Ascending aorta (tissue), 2 donors: Measurements from ENCODE around the gene SV2C. TPM values are rescaled to one million over a fixed set of nuclear protein-coding genes. Genes with fewer than 3 reads are reported as not detected.

Experiments
- DNase-seq, 2 donors: peaks; one replicate each; pipeline ENCODE4 v3.0.0-alpha.2; 2019; ENCODE audit warnings: low spot score in 2 of 2
- H3K27ac ChIP-seq, 2 donors: fragments of 200-600 bp; sonication (generic); one replicate each; pipeline ENCODE4 v1.5.1; 2016 to 2017; ENCODE audit warnings: mild to moderate bottlenecking in 1 of 2
- H3K27me3 ChIP-seq: fragments of 200-600 bp; sonication (generic); one replicate; pipeline ENCODE4 v1.5.1; 2017
- H3K36me3 ChIP-seq, 2 donors: fragments of 200-600 bp; sonication (generic); one replicate each; pipeline ENCODE4 v1.5.1; 2016
- H3K4me1 ChIP-seq, 2 donors: fragments of 200-600 bp; sonication (generic); one replicate each; pipeline ENCODE4 v1.5.1; 2016 to 2017; ENCODE audit warnings: mild to moderate bottlenecking in 1 of 2
- H3K4me3 ChIP-seq, 2 donors: fragments of 200-600 bp; sonication (generic); one replicate each; pipeline ENCODE4 v1.5.1; 2016 to 2017; ENCODE audit warnings: mild to moderate bottlenecking in 1 of 2
- H3K9me3 ChIP-seq, 2 donors: fragments of 200-600 bp; sonication (generic); one replicate each; pipeline ENCODE4 v1.5.1; 2016
- CTCF ChIP-seq, 3 experiments: fragments of 200-600 bp in 2 of 3; fragments of 450-650 bp in 1 of 3; sonication (generic) in 2 of 3; IDR thresholded peaks; one replicate each; pipeline ENCODE4 v1.5.1; 2016 to 2019; ENCODE audit warnings: antibody characterized with exemption in 3 of 3, mild to moderate bottlenecking in 1 of 3, moderate library complexity in 1 of 3
- intact Hi-C: fragments of 100-400 bp; cut with DNase I; formaldehyde crosslinking; loops from one replicate; pipeline ENCODE4 v1.15.1; 2023
- total RNA-seq: library from RNA; depleted of rRNA; stranded (reverse); fragments of >200 nt; gene quantifications from one replicate; pipeline ENCODE4 v1.1.0, GENCODE V29; 2016

The SV2C gene
- total RNA-seq, 1 donor from 2014 or later = not detected

- Histone ChIP-seq H3K4me3 (no peak overlapping the region), H3K27ac (no peak overlapping the region), H3K36me3 (no peaks in the 10 kb centered on the region), H3K9me3 (no peaks in the 10 kb centered on the region), H3K4me1 (no peaks in the 10 kb centered on the region), H3K27me3 (no peaks in the 10 kb centered on the region)
- DNase-seq = no peak
- no peak for TF ChIP-seq CTCF (IDR thresholded peaks at IDR 0.05)
- intact Hi-C loops = no loop called here
These were observed 113.8 kb downstream of the SV2C start for GRCh38 chr5:76196886-76197489.

- H3K4me3 ChIP-seq = no peak overlapping the region
- intact Hi-C loops = no loop called here
These were observed 114.5 kb downstream of the SV2C start for GRCh38 chr5:76197726-76198125.

GRCh38 chr5:76199336-76200318 is 116.4 kb downstream of the SV2C start:
- Histone ChIP-seq H3K36me3 (no peaks in the 10 kb centered on the region), H3K9me3 (no peaks in the 10 kb centered on the region), H3K27me3 (no peaks in the 10 kb centered on the region), H3K27ac (no peak overlapping the region), H3K4me3 (no peak overlapping the region), H3K4me1 (no peaks in the 10 kb centered on the region)
- no peak for TF ChIP-seq CTCF (IDR thresholded peaks at IDR 0.05)
- DNase-seq = no peak
- intact Hi-C loops = no loop called here

More at GRCh38 chr5:76197726-76198125, 114.5 kb downstream of the SV2C start:
- no peak overlapping the region for H3K27ac ChIP-seq
- no peaks in the 10 kb centered on the region for H3K9me3 ChIP-seq
- no peaks in the 10 kb centered on the region for H3K36me3 ChIP-seq
- TF ChIP-seq CTCF (IDR thresholded peaks at IDR 0.05) = no peak
- no peaks in the 10 kb centered on the region for H3K27me3 ChIP-seq
- DNase-seq = no peak
- no peaks in the 10 kb centered on the region for H3K4me1 ChIP-seq

GRCh38 chr5:76202182-76202581 is 119.0 kb downstream of the SV2C start:
- H3K4me3 ChIP-seq = no peak overlapping the region
- intact Hi-C loops = no loop called here
- TF ChIP-seq CTCF (IDR thresholded peaks at IDR 0.05) = no peak
- DNase-seq = no peak
- no peaks in the 10 kb centered on the region for H3K4me1 ChIP-seq
- no peaks in the 10 kb centered on the region for H3K9me3 ChIP-seq
- H3K36me3 ChIP-seq = no peaks in the 10 kb centered on the region
- H3K27ac ChIP-seq = no peak overlapping the region
- H3K27me3 ChIP-seq = no peaks in the 10 kb centered on the region

- DNase-seq = no peak
- H3K4me3 ChIP-seq = no peak overlapping the region
- no peaks in the 10 kb centered on the region for H3K9me3 ChIP-seq
- H3K27me3 ChIP-seq = no peaks in the 10 kb centered on the region
- intact Hi-C loops = no loop called here
- H3K27ac ChIP-seq = no peak overlapping the region
- no peak for TF ChIP-seq CTCF (IDR thresholded peaks at IDR 0.05)
- H3K4me1 ChIP-seq = no peaks in the 10 kb centered on the region
- no peaks in the 10 kb centered on the region for H3K36me3 ChIP-seq
These were observed 121.0 kb downstream of the SV2C start for GRCh38 chr5:76204191-76204590.
